ENCODE data around the gene IRF8.

Gene IRF8

DNA sequence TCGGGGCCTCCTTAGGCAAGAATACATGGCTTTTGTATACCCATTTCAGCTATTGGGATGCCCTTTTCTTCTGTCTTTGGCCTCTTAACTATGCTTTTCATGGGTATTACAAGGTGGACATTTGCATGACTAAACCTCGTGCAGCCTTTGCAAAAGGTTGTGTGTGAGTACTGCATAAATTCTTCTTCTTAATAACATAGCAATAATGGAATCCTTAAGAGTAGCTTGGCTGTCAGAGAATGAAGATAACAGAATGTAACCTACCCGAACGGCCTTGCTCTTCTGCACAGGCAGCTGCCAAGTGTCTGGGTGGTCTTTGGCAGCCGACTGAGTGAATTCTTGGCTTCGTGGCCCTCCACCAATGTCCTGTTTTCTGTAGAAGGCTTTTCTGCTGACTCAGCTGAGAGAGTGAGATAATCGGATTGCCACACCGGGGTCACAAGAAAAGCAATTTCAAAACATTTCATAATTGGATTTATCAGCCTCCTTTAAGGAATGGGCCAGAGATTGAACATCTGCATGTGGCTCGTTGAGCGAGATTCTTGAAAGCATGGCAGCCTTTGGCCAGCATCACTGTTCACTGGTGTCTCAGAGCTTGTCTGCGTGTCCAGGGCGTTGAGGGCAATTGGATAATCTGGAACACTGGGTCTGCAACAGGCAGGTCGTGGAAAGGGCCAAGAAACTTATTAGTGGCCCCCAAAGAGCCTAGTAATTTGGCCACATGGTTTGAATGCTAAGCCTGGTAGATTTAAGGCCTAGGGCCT lies 13.4 kb downstream of the IRF8 start:
- Histone ChIP-seq H3K4me3 (ENCODE audit: low read depth, low read length) (no peak overlapping the region), H3K36me3 (no peaks in the 10 kb centered on the region), H3K27me3 (peaks cover 54% of the 10 kb centered on the region), H3K4me1 (no peaks in the 10 kb centered on the region), H3K9me3 (no peaks in the 10 kb centered on the region)
- no peak for DNase-seq
- TF ChIP-seq, protein P1, sequence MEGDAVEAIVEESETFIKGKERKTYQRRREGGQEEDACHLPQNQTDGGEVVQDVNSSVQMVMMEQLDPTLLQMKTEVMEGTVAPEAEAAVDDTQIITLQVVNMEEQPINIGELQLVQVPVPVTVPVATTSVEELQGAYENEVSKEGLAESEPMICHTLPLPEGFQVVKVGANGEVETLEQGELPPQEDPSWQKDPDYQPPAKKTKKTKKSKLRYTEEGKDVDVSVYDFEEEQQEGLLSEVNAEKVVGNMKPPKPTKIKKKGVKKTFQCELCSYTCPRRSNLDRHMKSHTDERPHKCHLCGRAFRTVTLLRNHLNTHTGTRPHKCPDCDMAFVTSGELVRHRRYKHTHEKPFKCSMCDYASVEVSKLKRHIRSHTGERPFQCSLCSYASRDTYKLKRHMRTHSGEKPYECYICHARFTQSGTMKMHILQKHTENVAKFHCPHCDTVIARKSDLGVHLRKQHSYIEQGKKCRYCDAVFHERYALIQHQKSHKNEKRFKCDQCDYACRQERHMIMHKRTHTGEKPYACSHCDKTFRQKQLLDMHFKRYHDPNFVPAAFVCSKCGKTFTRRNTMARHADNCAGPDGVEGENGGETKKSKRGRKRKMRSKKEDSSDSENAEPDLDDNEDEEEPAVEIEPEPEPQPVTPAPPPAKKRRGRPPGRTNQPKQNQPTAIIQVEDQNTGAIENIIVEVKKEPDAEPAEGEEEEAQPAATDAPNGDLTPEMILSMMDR (IDR thresholded peaks at IDR 0.05; ENCODE audit: low read depth, low read length), result no peak

DNA sequence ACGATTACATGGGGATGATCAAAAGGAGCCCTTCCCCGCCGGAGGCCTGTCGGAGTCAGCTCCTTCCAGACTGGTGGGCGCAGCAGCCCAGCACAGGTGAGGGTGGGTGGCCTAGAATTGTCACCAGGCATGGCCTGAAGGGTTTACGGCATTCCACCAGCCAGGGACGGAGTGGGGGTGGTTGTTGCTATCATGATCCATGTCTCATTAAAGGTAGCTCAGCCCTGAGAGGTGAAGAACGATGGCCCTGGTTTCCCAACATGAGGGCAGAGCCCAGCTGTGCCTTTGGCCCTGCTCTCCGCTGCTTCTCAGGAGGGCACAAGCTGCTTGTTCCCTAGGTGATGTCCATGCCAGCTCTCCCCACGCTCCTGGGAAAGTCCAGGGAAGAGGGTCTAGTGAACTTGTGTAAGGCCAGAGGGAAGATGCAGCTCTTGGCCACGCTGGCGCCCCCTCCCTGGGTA lies 14.2 kb downstream of the IRF8 start:
- H3K36me3 ChIP-seq, result no peaks in the 10 kb centered on the region
- no peak for DNase-seq
- no peak overlapping the region for H3K4me3 ChIP-seq (ENCODE audit: low read depth, low read length)
- H3K9me3 ChIP-seq, result no peaks in the 10 kb centered on the region
- H3K27me3 ChIP-seq, result peaks cover 56% of the 10 kb centered on the region
- no peaks in the 10 kb centered on the region for H3K4me1 ChIP-seq
- TF ChIP-seq, protein P1 (IDR thresholded peaks at IDR 0.05; ENCODE audit: low read depth, low read length), result no peak

DNA sequence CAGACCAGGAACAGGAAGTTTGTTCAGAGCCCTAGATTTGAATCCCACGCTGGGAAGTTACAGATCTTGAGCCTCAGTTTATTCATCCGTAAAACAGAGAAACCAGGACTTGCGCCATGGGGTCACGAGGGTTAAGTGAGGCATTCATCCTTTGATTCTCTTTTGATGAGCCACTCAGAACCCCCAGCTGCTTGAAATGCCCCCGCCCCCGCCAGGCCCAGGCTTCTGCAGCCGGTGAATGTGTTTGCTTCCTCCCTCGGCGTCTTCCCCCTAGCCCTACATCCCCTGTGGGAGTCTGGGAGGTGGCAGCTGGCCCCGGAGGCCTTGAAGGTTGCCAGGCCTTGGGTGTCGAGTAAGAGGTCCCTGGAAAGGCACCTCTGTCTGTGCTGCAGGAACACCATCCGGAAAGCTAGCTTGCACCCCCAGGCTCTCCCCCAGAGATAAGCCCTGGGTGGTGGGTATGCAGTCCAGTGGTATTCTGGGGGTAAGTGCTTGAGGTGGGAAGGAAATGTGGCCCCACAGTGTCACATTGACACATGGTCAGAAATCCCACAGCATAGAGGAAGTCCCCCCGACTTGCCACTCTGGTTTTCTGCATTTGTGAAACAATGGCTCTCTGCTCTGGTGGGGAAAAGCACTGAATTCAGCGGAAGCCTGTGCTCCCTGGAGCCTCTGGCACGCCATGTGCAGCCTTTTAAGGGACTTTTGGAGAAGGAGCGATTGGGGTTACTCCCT lies 14.9 kb downstream of the IRF8 start:
- no peaks in the 10 kb centered on the region for H3K4me1 ChIP-seq
- no peaks in the 10 kb centered on the region for H3K9me3 ChIP-seq
- no peaks in the 10 kb centered on the region for H3K36me3 ChIP-seq

DNA sequence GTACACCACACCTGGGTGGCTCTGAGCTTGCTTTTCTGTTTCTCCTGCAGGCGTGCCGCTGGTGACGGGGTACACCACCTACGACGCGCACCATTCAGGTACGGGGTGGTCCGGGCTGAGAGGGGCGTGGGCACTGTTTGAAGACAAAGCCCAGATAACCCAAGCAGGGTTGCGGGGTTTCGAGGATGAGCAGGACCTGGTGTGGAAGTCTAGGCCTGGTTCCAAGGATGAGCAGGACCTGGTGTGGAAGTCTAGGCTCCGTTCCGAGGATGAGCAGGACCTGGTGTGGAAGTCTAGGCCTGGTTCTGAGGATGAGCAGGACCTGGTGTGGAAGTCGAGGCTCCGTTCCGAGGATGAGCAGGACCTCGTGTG lies 15.4 kb downstream of the IRF8 start:
- Histone ChIP-seq H3K9me3 (no peaks in the 10 kb centered on the region), H3K4me3 (ENCODE audit: low read depth, low read length) (no peak overlapping the region), H3K27me3 (peaks cover 55% of the 10 kb centered on the region), H3K4me1 (no peaks in the 10 kb centered on the region), H3K36me3 (no peaks in the 10 kb centered on the region)
- TF ChIP-seq, protein P1 (IDR thresholded peaks at IDR 0.05; ENCODE audit: low read depth, low read length), result no peak
- DNase-seq, result no peak

More for the DNA sequence above, 14.9 kb downstream of the IRF8 start:
- Histone ChIP-seq H3K4me3 (ENCODE audit: low read depth, low read length) (no peak overlapping the region), H3K27me3 (peaks cover 55% of the 10 kb centered on the region)
- no peak for DNase-seq
- TF ChIP-seq, protein P1 (IDR thresholded peaks at IDR 0.05; ENCODE audit: low read depth, low read length), result no peak

DNA sequence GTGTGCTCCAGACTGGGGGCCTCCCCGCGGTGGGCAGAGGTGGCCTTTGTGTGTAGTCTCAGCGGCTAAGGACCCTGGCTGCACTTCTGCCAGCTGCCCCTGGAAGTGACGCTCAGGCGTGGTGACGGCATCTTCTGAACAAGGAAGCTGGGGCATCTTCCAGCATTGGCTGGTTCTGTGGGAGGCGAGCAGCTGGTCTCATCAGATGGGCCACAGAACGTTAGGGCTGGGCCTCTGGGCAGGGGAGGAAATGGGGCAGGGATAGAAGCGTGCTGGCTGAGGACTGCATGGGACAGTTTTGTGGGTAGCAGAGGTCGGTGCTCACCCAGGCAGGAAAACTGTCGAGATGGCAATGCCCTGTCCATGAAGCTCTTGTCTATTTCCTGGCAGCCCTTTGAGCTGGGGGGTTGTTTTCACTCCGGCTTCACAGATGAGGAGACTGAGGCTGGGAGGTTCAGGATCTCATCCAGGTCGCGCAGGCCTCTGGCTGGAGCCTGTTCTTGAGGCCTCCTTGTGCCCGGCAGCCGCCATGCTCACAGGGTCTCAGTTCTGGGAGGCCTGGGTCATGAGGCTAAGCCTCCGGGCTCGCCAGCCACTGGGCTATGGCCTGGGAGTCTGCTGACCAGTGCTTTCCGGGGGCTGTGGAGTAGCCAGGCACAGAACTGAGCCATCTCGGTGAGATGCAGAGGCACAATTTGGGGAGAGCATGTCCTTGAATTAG lies 16.3 kb downstream of the IRF8 start:
- no peaks in the 10 kb centered on the region for H3K9me3 ChIP-seq
- no peak for DNase-seq
- TF ChIP-seq, protein P1 (IDR thresholded peaks at IDR 0.05; ENCODE audit: low read depth, low read length), result no peak
- no peaks in the 10 kb centered on the region for H3K4me1 ChIP-seq
- no peak overlapping the region for H3K4me3 ChIP-seq (ENCODE audit: low read depth, low read length)
- peaks cover 53% of the 10 kb centered on the region for H3K27me3 ChIP-seq
- H3K36me3 ChIP-seq, result no peaks in the 10 kb centered on the region
